Central memory CD4-positive, alpha-beta T cell (primary cell): Measurements from ENCODE around the gene SUCLG2.

Experiments used
- DNase-seq: peaks from one replicate; pipeline ENCODE4 v3.0.0; 2022
- total RNA-seq, 3 experiments: gene quantifications; one replicate each; lab custom pipeline; 2026; lab: John Stamatoyannopoulos, UW

SUCLG2 gene, protein sequence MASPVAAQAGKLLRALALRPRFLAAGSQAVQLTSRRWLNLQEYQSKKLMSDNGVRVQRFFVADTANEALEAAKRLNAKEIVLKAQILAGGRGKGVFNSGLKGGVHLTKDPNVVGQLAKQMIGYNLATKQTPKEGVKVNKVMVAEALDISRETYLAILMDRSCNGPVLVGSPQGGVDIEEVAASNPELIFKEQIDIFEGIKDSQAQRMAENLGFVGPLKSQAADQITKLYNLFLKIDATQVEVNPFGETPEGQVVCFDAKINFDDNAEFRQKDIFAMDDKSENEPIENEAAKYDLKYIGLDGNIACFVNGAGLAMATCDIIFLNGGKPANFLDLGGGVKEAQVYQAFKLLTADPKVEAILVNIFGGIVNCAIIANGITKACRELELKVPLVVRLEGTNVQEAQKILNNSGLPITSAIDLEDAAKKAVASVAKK
- 48.4 to 74.3 (median 64.2) reads per million in 3 experiments for total RNA-seq

GRCh38 chr3:67654099-67654843, at the start of gene SUCLG2:
Gene SUCLG2 (minus strand): TSS chr3:67654612. CDS start chr3:67654586, 26 bp downstream.
- DNase-seq = peak; percentile 74

- DNase-seq = no peak
These were observed 46.2 kb upstream of the SUCLG2 start for GRCh38 chr3:67700596-67700995.

DNA sequence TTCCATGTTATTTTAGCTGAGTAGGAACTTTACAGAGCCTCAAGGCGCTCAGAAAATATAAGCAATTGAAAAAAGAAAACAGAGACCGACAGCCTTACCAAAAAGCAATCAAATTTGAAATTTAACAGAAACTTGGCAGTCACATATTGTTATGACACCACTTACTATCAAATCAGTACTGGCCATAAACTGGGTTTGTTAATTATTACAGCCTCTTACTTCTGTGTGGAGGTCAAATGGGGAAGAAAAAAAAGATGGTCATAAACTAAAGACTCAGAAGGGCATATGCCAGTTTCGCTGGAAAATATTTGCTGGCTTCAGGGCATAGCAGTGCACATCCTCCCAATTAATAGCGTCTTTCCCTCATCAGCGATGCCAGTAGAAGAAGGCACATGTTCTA, 45.5 kb upstream of the SUCLG2 start:
- DNase-seq = no peak

- DNase-seq = no peak
These were observed 38.2 kb upstream of the SUCLG2 start for GRCh38 chr3:67692621-67693020.

DNA sequence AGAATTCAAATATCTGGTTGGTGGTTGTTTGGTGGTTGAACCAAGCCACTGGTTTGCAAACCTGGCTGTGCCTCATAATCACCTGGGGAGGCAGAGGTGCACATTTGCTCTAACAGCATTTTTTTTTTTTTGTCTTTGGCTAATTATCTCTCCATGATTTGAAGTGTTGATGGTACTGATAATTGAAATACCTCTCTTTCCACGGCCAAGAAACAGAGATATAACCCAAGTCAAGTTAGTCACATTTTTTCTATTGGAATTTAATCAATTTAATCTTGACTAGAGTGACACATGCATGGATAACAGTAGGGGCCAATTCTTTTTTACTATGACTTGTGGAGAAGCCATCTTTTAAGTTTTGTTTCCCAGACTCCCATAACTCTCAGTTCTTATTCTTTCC, 37.5 kb upstream of the SUCLG2 start:
- DNase-seq = no peak

DNA sequence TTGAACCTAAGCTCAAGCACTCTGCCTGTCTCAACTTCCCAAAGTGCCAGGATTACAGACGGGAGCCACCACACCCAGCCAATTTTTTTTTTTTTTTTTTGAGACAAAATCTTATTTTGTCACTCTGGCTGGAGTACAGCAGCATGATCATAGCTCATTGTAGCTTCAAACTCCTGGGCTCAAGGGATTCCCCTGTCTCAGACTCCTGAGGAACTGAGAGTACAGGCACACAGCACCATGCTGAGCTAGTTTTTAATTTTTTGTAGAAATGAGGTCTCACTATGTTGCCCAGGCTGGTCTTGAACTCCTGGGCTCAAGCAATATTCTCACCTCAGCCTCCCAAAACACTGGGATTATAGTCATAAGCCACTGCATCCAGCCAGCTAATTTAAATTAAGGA, 36.8 kb upstream of the SUCLG2 start:
- DNase-seq = no peak

DNA sequence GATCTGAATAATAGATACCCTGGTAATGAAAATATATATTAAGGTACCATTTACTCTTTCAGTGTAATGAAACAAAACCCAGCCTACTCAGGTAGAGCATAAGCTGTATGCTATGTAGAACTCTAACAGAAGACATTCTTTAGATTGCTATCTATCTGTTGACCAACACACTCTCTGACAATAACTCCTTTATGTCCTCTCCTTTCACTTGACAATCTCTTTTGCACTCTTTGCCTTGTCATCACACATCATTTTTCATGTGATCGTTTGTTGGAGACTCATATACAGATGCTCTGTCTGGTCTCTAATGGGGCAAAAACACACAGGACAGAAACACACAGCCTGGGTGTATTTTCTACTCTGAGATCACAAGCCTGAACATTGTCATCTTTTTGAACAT, 35.4 kb upstream of the SUCLG2 start:
- no peak for DNase-seq

DNA sequence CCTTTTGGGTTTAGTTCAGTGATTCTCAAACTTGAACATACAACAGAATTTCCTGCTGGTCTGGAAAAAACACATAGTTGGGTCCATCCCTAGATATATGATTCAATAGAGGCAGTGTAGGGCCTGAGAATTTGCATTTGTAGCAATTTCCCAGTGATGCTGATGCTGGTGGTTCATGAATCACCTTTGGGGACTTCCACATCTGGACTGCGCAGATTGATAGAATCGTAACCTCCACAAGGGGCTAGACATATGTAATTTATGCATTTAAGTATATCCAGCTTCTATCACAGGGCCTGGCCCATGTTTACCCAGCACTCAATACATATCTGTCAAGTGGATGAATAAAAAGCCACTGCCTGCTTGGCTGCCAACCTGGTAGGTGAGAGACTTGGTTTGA, 33.8 kb upstream of the SUCLG2 start:
- DNase-seq = no peak

DNA sequence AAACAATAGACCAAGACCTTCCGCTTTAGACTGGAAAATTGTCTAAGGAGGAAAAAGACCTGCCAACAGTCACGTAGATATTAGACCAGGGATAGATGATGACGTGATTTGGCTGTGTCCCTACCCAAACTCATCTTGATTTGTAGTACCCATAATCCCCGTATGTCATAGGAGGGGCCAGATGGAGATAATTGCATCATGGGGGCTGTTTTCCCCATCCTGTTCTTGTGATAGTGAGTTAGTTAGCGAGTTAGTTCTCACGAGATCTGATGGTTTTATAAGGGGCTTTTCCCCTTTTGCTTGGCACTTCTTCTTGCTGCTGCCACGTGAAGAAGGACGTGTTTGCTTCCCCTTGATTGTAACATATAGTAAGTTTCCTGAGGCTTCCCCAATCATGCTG, 31.7 kb upstream of the SUCLG2 start:
- no peak for DNase-seq

DNA sequence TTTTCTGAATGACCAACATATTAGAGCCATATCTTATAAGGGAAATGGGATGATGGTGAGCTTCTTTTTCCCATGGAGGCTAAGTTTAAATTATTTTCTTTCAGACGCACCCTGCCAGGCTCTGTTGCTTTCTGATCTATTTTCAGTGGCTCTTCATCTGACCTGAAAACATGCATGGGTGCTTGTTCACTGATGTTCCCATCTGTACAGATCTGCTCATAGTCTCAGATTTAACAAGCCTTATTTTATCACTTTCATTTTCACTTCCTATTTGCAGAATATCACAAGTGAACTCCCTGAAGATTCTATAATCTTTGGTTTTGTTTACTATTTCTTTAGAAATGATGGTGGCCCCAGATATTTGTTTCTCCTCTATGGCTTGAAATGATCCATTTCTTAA, 31.1 kb upstream of the SUCLG2 start:
- DNase-seq = no peak

GRCh38 chr3:67684211-67684610, 29.8 kb upstream of the SUCLG2 start:
- DNase-seq = no peak

GRCh38 chr3:67683522-67683921, 29.1 kb upstream of the SUCLG2 start:
- no peak for DNase-seq

GRCh38 chr3:67678665-67679064, 24.3 kb upstream of the SUCLG2 start:
- DNase-seq = no peak

DNA sequence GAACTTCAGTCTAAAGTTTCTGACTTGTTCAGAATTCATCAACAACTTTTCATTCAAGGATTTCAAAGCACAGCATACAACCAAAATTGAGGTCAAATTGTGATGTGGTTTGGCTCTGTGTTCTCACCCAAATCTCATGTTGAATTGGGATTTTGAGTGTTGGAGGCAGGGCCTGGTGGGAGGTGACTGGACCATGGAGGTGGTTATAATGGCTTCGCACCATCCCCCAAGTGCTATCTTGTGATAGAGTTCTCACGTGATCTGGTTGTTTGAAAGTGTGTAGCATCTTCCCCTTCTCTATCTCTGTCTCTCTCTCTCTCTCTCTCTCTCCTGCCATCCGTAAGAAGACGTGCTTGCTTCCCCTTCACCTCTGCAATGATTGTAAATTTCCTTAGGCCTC, 19.6 kb upstream of the SUCLG2 start:
- DNase-seq = no peak

DNA sequence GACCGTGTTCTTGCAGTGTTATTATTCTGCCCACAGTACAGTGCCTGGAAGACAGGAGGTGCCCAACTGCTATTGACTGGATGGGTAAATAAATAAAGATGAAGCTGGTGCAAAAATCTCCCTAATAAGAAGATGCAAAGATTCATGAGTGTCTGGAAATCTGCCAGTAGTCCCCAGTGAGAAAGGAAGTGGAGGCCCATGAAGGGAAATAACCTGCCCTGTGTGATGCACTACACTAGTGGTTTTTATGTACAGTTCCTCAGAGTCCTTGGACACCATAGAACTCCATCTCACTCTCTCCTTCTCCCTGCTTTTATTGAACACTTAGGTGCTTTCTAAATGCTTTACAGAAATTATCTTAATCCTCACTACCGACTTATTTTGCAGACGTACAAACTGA, 8.3 kb upstream of the SUCLG2 start:
- DNase-seq = peak; percentile 48

DNA sequence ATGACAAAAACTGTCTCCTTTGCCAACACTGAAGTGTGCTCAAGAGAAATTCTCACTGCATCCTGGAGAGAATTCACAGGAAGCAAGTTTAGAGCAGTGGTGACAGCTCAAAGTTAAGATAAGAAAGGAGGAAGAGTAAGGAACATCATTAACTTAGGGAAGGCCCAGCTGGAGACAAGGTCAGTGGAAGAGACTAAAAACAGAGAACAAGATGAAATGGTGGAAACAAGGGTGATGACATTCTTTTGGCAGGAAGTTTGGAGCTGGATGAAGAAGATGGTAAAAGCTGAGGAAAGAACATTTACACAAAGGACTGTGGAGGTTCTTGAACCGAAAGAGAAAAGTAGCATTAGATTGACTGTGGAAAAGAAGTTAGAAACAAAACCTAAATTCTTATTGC, 6.7 kb upstream of the SUCLG2 start:
- no peak for DNase-seq

DNA sequence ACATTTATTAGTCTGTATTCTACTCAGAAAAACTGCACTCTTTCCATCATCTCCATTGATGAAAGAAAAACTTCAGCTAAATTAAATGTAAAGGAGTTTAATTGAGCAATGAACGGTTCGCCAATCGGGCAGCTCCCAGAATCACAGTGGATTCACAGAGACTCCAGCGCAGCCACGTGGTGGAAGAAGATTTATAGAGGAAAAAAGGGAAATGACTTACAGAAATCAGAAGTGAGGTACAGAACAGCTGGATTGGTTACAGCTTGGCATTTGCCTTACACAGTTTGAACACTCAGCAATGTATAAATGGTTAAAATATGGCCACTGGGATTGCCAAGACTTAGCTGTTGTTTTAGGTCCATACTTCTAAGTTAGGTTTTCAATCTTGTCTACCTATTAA, 2.8 kb upstream of the SUCLG2 start:
- no peak for DNase-seq

DNA sequence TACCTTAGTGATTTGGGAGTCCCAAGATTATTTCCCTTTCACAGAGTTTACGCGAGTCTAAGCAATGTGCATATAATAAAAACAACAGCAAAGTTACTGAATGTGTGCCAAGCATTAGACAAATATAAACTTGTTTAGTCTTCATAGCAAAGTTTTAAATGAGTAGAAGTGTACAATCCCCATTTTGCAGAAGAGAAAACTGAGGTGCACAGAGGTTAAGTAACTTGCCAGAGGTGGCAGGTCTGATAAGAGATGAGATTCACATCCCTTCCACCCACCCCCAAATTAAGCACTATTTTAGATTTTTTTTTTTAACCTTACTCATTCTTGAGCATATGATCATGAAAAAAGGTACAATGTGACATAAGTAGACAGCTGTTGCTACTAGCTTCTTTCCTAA, 2.2 kb upstream of the SUCLG2 start:
- DNase-seq = no peak

- peak; percentile 85 for DNase-seq
These were observed 1.1 kb upstream of the SUCLG2 start for GRCh38 chr3:67655364-67656121.

DNA sequence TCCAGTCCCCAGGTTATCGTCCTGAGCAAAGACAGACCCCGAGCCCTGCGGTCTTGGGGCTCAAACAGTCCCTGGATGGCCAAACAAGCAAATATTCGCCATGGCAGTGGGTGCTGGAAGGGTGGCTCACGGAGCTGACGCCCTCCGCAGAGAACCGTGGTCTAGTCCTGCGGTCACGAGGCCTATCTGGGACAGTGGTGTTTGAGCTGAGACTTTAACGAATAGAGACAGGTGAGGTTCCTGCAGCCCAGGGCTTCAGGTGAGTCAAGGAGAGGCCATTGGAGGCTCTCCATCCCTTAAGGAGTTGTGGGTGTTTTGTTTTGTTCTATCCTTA, 399 bp upstream of the SUCLG2 start:
- DNase-seq = peak; percentile 31

- DNase-seq = no peak
These were observed 850 bp downstream of the SUCLG2 start for GRCh38 chr3:67653425-67654098.

DNA sequence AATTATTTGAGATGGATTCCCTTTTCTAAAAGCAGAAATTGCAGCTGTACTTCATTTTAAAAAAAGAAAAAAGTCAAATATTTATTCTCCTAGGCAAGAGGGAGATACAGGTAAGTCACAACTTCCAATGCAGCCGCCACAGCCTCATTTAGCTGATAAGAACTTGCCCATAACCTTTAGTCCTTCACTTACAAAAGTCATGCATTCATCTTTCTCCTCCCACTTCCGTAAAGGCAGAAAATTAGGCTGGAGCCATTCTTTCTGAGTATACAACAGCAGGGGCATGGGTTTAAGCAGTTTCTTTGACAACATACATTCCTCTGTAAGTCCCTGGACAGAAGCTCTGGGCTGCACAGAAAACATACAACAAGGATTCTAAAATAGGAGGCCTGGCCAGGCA, 4.3 kb downstream of the SUCLG2 start:
- no peak for DNase-seq

DNA sequence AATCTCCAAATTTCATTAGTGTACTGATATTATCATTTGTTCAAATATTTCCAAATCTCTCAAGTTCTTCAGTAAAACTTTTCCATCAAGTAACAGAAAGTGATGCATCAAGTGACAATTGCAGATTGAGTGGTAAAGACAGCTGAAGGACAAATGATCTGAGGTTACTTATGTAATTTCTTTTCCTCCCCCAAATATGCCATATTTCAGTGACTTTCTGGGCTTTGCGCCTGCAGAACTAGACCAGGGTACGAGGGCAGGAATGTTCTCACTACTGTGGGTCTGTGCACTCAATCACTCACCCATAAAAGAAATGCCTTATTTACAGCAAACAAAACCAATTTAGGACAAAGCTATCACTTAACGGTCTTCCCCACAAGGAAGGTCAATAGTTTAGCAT, 4.7 kb downstream of the SUCLG2 start:
- DNase-seq = no peak
